Caki2 (cell line): ENCODE measurements around the gene CD101. TPM values are rescaled to one million over a fixed set of nuclear protein-coding genes. Genes with fewer than 3 reads are reported as not detected.
"Not testable (repeated sequence)": the region's sequence is repeated elsewhere in the genome, so short reads cannot be mapped to it uniquely, and the experiment has no call there.

ENCODE experiments used
- DNase-seq: peaks from one replicate; pipeline ENCODE4 v3.0.0-alpha.2; 2015; ENCODE audit warnings: low read depth
- in situ Hi-C: cut with HindIII; loops from 2 replicates; pipeline ENCODE4 v1.10.0; 2016; ENCODE audit warnings: low sequenced_read_pairs, low pct_unique_long_range_greater_than_20kb, mixed read lengths
- total RNA-seq: library from RNA; depleted of rRNA; stranded (reverse); fragments of >200 nt; shearing (Covaris generic); gene quantifications from 2 replicates; pipeline ENCODE4 v1.2.3, GENCODE V29; 2014; ENCODE audit warnings: low replicate concordance; rRNA removed

CD101 gene, protein sequence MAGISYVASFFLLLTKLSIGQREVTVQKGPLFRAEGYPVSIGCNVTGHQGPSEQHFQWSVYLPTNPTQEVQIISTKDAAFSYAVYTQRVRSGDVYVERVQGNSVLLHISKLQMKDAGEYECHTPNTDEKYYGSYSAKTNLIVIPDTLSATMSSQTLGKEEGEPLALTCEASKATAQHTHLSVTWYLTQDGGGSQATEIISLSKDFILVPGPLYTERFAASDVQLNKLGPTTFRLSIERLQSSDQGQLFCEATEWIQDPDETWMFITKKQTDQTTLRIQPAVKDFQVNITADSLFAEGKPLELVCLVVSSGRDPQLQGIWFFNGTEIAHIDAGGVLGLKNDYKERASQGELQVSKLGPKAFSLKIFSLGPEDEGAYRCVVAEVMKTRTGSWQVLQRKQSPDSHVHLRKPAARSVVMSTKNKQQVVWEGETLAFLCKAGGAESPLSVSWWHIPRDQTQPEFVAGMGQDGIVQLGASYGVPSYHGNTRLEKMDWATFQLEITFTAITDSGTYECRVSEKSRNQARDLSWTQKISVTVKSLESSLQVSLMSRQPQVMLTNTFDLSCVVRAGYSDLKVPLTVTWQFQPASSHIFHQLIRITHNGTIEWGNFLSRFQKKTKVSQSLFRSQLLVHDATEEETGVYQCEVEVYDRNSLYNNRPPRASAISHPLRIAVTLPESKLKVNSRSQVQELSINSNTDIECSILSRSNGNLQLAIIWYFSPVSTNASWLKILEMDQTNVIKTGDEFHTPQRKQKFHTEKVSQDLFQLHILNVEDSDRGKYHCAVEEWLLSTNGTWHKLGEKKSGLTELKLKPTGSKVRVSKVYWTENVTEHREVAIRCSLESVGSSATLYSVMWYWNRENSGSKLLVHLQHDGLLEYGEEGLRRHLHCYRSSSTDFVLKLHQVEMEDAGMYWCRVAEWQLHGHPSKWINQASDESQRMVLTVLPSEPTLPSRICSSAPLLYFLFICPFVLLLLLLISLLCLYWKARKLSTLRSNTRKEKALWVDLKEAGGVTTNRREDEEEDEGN
- total RNA-seq: 0.30 TPM in 1 of 2 replicates, not detected in the other

DNA sequence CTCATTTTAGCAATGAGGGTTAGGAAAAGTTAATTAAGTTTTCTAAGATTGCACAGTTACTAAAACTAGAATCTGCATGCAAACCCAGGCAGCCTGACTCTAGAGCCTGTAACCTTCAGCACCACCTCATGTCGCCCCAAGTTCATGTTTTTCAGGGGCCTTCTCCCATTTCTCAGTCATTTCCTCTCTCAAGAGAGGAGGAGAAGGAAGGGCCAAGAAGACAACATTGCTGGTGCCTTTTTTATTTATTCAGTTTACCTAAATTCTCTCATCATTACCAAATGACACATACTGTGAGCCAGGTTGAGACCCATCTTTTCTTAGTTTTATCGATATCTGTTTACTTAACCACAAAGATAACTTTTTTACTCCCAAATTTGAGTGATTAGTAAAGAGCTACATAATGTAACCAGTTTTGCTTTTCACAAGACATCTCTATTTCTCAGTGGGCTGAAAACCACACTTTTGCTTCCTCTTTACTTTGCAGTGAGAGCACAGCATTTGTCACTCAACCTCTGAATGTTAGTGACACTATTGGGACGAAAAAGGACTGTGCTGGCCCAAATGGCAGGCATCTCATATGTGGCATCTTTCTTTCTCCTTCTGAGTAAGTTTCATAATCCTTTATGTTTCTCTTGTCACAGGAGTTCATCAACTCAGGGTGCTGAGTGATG, at the start of gene CD101:
CD101 (plus strand) TSS at position 507 of the 674 bp plus-strand sequence; CDS start at position 565, 58 bp downstream.
- no peak for DNase-seq
- in situ Hi-C loops: no loop called here

- no peak for DNase-seq
- in situ Hi-C loops: no loop called here
These were observed 48.8 kb upstream of the CD101 start for GRCh38 chr1:116952738-116953275.

- no peak for DNase-seq
- in situ Hi-C loops: no loop called here
These were observed 47.1 kb upstream of the CD101 start for GRCh38 chr1:116954440-116954839.

GRCh38 chr1:116956378-116956777, 45.2 kb upstream of the CD101 start:
- in situ Hi-C loops: no loop called here
- no peak for DNase-seq

DNA sequence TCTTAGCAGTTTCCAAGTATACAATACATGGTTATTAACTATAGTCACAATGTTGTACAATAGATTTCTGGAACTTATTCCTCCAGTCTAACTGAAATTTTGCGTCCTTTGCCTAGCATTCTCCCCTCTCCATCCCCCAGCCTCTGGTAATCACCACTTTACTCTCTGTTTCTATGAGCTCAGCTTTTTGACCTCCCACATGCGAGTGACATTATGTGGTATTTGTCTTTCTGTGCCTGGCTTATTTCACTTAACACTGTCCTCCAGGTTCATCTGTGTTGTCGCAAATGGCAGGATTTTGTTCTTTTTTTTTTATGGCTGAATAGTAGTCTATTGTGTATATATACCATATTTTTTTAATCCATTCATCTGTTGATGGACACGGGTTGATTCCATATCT, 43.9 kb upstream of the CD101 start:
- in situ Hi-C loops: no loop called here
- no peak for DNase-seq

GRCh38 chr1:116958110-116958509, 43.5 kb upstream of the CD101 start:
- in situ Hi-C loops: no loop called here
- DNase-seq: no peak

DNA sequence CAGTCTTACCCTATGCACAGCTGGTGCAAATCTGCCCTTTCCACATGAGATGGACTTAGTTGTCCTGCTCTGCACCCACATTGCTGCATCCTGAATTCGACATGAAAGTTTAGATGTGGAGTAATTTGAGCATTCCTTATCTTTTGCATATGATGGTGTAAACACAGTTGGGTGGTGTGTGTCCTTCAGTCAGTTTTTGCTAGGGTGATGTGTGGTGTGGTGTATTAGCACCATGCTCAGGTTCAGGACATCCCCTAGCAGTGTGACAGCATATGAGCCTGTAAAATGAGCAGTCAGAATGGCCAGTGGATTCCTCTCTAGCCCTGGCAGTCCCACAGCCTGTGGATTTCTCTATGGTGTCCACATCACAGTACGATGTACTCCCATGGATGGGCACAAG, 42.6 kb upstream of the CD101 start:
- in situ Hi-C loops: no loop called here
- no peak for DNase-seq

- in situ Hi-C loops: no loop called here
- no peak for DNase-seq
These were observed 40.0 kb upstream of the CD101 start for GRCh38 chr1:116961606-116962005.

- DNase-seq: no peak
- in situ Hi-C loops: no loop called here
These were observed 38.4 kb upstream of the CD101 start for GRCh38 chr1:116962987-116963639.

GRCh38 chr1:116966791-116967190, 34.8 kb upstream of the CD101 start:
- in situ Hi-C loops: no loop called here

GRCh38 chr1:116968724-116969123, 32.8 kb upstream of the CD101 start:
- in situ Hi-C loops: no loop called here
- no peak for DNase-seq

More at GRCh38 chr1:116966791-116967190, 34.8 kb upstream of the CD101 start:
- no peak for DNase-seq

DNA sequence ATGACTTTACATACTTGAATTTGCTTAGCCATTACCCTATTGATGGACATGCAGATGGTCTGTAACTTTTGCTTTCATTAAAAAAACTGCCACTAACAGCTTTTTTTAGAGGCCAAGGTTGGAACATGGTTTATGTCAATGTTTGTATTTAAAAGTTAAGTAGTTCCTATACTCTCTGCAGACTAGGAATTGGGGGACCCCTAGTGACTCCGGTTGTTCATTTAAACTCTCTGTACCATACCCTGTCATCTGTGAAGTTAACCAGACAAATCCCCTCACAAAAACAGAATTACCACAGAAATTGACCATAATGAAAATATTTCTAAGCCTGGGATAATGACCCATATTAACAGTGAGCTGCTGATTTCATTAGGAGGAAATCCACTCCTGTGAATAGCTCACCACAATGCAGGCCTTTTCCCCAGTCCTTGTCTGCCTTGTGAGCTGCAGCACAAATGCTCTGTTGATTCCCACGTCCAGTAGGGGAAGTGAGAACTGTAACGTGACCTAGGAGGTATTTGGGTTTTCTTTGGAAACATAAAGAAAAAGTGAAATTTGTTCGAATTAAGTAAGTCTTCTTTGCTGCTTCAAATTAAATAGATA, 30.2 kb upstream of the CD101 start:
- in situ Hi-C loops: no loop called here
- DNase-seq: no peak

DNA sequence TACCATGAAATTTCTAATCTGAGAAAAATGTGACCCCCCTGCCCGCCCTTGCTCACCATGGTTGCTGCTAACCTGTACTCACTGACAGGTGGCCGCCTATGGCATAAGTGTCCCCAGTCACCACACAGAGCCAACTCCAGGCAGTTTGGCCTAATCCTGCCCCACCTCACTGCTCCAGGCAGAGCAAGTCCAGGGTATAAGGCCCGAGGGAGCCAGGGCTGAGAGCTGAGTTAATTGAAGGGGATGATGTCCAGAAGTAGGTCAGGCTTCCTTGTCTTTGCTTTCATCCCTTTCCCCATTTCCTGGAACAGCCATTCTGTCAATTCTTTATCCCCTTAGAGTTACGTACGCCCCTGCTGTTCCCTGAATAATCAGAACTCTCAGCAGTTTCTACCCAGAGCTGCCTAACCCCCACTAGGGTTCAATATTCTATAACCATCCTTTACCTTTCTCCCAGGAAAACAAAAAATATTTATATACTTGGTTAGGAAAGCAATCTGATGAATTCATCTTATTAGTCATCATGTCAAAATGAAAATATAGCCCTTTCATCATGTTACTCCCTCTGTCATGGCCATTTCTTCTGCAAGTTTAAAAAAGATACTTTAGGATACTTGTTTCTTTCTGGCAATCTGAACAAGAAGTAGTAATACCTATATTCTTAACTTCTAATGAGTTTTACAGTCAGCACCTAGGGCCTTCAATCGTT, 29.4 kb upstream of the CD101 start:
- in situ Hi-C loops: no loop called here
- no peak for DNase-seq

DNA sequence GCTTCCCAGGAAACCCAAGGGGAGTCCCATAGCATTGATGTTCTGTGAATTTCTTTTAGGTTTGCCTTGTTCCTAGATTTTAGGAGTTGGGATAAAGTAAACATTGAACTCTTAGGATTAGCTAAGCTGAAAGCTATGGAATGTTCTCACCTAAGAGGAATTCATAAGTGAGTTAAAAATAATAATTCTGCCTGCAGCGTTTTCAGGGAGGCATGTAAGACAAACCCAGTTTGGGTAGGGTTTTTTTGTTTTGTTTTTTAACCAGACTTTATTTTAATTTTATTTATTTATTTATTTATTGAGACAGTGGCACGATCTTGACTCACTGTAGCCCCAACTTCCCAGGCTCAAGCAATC, 28.9 kb upstream of the CD101 start:
- in situ Hi-C loops: no loop called here
- DNase-seq: no peak

- DNase-seq, in situ Hi-C loops: not testable (repeated sequence)
These were observed 21.3 kb upstream of the CD101 start for GRCh38 chr1:116980309-116980708.

- in situ Hi-C loops: no loop called here
- no peak for DNase-seq
These were observed 20.0 kb upstream of the CD101 start for GRCh38 chr1:116981521-116982037.
